ENCODE data around the gene HOGA1.

DNA sequence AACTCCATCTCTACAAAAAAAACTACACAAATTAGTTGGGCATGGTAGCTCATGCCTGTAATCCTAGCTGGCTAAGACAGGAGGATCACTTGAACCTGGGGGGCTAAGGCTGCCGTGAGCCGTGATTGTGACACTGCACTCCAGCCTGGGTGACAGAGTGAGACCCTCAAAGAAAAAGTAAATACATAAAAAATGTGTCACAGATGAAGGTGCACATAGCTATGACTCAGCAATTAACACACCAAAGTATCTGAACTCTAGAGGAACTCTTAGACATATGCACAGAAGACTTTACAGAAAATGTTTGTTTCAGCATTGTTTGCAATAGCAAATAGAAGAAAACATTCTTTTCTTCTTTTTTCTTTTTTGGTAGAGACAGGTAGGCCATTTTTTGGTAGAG lies 13.6 kb downstream of the HOGA1 start:
- TF ChIP-seq, protein P1, sequence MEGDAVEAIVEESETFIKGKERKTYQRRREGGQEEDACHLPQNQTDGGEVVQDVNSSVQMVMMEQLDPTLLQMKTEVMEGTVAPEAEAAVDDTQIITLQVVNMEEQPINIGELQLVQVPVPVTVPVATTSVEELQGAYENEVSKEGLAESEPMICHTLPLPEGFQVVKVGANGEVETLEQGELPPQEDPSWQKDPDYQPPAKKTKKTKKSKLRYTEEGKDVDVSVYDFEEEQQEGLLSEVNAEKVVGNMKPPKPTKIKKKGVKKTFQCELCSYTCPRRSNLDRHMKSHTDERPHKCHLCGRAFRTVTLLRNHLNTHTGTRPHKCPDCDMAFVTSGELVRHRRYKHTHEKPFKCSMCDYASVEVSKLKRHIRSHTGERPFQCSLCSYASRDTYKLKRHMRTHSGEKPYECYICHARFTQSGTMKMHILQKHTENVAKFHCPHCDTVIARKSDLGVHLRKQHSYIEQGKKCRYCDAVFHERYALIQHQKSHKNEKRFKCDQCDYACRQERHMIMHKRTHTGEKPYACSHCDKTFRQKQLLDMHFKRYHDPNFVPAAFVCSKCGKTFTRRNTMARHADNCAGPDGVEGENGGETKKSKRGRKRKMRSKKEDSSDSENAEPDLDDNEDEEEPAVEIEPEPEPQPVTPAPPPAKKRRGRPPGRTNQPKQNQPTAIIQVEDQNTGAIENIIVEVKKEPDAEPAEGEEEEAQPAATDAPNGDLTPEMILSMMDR (conservative IDR thresholded peaks at IDR 0.05), result no peak
- no peak for TF ChIP-seq EZH2 (IDR thresholded peaks at IDR 0.05; ENCODE audit: low read depth)

Data from PC-9 (cell line).